ENCODE data around the gene ZNF519.
"Not testable (repeated sequence)": the region's sequence is repeated elsewhere in the genome, so short reads cannot be mapped to it uniquely, and the experiment has no call there.

ZNF519 gene

GRCh38 chr18:14162915-14163314 is 30.7 kb upstream of the ZNF519 start:
- DNase-seq (ENCODE audit: low read depth); H3K4me3 ChIP-seq (ENCODE audit: control insufficient read depth, low read depth, low read length): not testable (repeated sequence)

DNA sequence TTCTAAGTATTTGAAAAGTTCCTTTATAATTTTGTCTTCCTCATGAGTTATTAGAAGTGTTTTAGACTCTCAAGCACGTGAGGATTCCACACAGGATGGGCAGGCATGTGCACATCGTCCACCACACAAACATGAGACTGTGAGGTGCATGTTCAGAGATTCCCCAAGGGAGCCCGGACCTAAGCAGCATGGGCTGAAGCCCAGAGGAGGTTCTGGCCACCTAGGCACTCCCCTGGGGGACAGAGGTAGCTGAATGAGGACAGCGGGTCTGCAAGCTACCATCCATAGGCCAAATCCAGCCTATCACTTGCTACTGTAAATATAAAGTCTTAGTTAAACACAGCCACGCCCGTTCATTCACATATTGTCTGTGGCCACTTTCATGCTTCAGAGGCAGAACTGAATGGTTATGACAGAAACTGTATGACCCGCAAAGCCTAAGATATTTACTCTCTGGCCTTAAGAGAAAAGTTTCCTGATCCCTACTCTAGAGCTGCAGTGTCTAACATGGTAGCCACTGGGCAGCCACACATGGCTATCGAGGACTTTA is 19.4 kb upstream of the ZNF519 start:
- not testable (repeated sequence) for DNase-seq (ENCODE audit: low read depth); H3K4me3 ChIP-seq (ENCODE audit: control insufficient read depth, low read depth, low read length)

DNA sequence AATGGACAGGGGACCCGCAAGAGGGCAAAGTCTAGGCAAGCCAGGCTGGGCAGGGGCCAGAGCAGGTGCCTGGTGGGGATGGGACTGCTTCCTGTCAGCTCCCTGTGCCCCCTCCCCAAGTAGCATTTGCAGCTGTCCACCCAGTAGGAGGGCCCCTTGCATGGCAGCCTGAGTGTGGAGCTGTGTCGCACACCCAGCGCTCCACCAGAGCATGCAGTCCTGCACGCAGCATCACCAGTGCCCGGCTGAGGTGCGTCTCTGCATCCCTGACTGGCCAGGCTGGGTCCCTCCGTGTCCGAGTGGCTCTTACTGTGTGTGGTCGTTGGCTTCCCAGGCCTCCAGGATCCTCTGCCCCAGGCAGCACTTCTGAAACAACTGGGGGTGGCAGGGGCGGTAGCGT is 18.5 kb upstream of the ZNF519 start:
- H3K4me3 ChIP-seq (ENCODE audit: control insufficient read depth, low read depth, low read length); DNase-seq (ENCODE audit: low read depth): not testable (repeated sequence)

- H3K4me3 ChIP-seq (ENCODE audit: control insufficient read depth, low read depth, low read length); DNase-seq (ENCODE audit: low read depth): not testable (repeated sequence)
Measured at GRCh38 chr18:14149916-14150420, 17.7 kb upstream of the ZNF519 start.

DNA sequence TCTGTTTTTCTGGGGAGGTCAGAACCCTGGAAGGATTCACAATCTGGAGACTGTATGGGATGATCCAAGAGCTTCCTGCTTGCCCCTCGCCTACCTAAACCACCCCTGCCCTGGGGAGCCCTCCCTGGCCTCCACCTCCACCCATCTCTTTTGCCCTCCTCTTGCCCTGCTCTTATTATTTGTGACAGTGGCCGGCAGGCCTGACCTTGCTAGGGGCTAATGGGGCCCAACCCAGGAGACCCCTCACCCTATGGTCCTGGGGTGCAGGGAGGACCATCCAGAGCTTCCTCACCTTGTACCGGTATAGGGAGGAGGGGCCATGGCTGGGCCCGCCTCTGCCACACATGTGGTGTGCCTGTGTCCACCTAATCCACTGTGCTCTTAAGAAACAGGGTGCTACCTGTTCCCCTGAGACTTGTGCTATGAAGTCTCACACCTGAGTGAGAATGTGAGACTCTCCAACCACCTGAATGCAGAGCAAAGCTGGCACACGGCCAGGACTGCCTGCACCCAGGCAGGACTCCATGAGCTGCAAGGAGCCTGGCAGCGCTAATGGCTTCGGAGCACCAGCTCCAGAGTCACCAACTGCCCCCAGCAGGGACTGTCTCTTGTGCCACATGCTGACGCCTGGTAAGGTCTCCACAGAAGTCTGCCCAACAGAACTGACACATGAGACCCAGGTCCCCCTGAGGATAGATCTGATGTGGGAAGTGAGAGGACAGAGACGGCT is 17.1 kb upstream of the ZNF519 start:
- not testable (repeated sequence) for H3K4me3 ChIP-seq (ENCODE audit: control insufficient read depth, low read depth, low read length); DNase-seq (ENCODE audit: low read depth)

GRCh38 chr18:14147935-14148865 is 16.0 kb upstream of the ZNF519 start:
- H3K4me3 ChIP-seq (ENCODE audit: control insufficient read depth, low read depth, low read length); DNase-seq (ENCODE audit: low read depth): not testable (repeated sequence)

DNA sequence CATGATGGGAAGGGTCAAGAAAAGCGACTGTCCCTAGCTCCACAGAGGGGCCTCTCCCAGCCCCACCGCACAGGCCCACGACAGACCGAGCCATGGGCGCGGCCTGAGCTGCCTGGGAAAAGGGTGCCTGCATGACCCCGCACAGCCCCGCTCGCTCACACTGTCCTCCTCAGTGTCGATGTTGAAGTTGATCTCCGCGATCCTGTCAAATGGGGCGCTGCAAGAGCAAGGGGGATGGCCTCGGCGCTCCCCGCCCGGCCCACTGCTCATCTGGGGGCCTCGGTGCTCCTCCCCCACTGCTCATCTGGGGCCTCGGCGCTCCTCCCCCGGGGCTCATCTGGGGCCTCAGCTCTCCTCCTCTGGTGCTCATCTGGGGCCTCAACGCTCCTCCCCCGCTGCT is 14.5 kb upstream of the ZNF519 start:
- not testable (repeated sequence) for H3K4me3 ChIP-seq (ENCODE audit: control insufficient read depth, low read depth, low read length); DNase-seq (ENCODE audit: low read depth)

DNA sequence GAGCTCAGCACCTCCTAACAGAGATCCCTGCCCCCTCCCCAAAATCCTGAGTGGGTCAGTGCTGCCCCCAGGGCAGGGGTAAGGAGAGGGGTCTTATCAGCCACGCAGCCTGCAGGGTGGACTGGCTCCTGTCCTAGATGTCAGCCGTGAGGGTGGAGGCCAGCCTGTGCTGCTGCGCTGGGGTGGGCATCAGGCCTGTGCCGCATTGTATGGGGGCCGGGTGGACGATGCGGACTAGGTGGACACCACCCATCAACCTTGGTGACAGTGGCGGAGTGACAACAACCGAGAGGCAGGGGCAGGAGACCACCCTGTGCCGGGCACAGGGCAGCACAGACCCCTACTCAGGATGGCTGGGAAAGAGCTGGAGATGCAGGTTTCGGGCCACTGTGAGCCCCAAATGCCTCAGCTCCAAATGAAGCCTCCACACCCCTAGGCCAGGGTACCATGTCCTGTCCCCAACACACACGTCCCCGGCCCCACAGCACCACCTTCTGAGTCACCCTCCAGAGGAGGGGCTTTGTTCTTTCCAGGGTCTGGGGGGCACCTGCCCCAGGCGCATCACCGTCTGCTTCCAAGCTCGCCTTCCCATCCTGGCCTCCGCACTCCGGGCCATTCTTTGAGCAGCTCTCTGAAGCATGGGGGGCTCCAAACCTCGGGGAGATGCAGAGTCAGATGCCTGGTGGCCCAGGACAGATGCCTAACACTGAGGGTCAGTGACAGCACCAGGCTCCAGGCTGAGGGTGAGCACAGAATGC is 13.5 kb upstream of the ZNF519 start:
- not testable (repeated sequence) for H3K4me3 ChIP-seq (ENCODE audit: control insufficient read depth, low read depth, low read length); DNase-seq (ENCODE audit: low read depth)

DNA sequence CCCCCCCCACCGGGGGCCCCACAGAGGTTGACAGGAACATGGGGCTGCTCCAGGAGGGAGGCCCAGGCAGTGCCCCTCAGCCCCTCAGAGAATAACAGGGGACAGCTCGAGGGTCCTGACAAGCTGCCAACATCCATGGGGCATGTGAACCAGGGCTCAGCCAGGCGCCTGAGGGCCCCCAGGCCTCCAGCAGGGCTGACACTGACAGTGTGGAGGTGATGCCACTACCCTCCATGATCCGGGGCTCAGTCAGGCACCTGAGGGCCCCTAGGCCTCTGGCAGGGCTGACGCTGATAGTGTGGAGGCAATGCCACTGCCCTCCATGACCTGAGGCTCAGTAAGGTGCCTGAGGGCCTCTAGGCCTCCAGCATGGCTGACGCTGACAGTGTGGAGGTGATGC is 12.8 kb upstream of the ZNF519 start:
- not testable (repeated sequence) for DNase-seq (ENCODE audit: low read depth); H3K4me3 ChIP-seq (ENCODE audit: control insufficient read depth, low read depth, low read length)

- no peak overlapping the region for H3K4me3 ChIP-seq (ENCODE audit: control insufficient read depth, low read depth, low read length)
- no peak for DNase-seq (ENCODE audit: low read depth)
- TF ChIP-seq, protein P1, sequence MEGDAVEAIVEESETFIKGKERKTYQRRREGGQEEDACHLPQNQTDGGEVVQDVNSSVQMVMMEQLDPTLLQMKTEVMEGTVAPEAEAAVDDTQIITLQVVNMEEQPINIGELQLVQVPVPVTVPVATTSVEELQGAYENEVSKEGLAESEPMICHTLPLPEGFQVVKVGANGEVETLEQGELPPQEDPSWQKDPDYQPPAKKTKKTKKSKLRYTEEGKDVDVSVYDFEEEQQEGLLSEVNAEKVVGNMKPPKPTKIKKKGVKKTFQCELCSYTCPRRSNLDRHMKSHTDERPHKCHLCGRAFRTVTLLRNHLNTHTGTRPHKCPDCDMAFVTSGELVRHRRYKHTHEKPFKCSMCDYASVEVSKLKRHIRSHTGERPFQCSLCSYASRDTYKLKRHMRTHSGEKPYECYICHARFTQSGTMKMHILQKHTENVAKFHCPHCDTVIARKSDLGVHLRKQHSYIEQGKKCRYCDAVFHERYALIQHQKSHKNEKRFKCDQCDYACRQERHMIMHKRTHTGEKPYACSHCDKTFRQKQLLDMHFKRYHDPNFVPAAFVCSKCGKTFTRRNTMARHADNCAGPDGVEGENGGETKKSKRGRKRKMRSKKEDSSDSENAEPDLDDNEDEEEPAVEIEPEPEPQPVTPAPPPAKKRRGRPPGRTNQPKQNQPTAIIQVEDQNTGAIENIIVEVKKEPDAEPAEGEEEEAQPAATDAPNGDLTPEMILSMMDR (conservative IDR thresholded peaks at IDR 0.05; ENCODE audit: control insufficient read depth, insufficient read depth, low read depth, low read length): no peak
Measured at GRCh38 chr18:14144628-14144895, 12.3 kb upstream of the ZNF519 start.

- not testable (repeated sequence) for DNase-seq (ENCODE audit: low read depth); H3K4me3 ChIP-seq (ENCODE audit: control insufficient read depth, low read depth, low read length)
Measured at GRCh38 chr18:14143871-14144627, 11.8 kb upstream of the ZNF519 start.

DNA sequence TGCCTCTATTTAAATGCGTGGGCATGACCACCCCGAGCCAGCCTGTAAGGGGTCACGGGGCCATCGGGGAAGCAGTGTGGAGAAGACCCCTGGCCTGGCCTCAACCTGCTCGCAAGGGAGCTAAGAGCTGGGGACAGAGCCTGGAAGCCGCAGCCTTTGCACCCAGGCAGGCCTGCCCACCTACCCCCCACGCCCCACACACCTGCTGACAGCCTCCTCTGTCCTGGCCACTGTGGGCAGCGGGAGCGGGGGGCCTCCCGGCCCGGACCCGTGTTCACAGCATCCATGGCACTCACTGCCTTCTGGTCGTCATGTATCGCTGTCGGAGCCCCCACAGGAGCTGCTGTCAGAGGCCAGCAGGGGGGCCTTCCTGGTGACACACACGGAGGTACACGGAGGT is 11.2 kb upstream of the ZNF519 start:
- DNase-seq (ENCODE audit: low read depth); H3K4me3 ChIP-seq (ENCODE audit: control insufficient read depth, low read depth, low read length): not testable (repeated sequence)

GRCh38 chr18:14142177-14142576 is 9.9 kb upstream of the ZNF519 start:
- not testable (repeated sequence) for H3K4me3 ChIP-seq (ENCODE audit: control insufficient read depth, low read depth, low read length); DNase-seq (ENCODE audit: low read depth)

GRCh38 chr18:14139583-14139982 is 7.3 kb upstream of the ZNF519 start:
- not testable (repeated sequence) for H3K4me3 ChIP-seq (ENCODE audit: control insufficient read depth, low read depth, low read length); DNase-seq (ENCODE audit: low read depth)

DNA sequence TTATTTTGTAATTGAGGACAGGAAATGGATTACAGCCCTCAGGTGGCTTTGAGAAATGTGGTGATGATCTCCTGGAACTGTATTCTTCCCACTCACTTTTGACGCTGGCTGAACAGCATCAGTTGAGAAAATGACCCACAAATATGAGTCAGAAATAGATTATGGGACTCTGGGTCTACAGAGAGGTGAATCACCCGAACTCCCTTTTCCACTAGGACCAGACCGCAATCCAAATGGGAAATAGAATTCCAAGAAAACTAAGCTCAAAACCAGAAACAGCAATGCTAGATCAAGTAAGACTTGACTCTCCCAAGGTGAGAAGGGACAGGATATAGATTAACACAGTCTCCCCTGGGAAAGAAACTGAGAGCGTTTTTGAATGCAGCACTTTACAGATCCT is 5.7 kb upstream of the ZNF519 start:
- not testable (repeated sequence) for H3K4me3 ChIP-seq (ENCODE audit: control insufficient read depth, low read depth, low read length)
- DNase-seq (ENCODE audit: low read depth): peak; percentile 31

DNA sequence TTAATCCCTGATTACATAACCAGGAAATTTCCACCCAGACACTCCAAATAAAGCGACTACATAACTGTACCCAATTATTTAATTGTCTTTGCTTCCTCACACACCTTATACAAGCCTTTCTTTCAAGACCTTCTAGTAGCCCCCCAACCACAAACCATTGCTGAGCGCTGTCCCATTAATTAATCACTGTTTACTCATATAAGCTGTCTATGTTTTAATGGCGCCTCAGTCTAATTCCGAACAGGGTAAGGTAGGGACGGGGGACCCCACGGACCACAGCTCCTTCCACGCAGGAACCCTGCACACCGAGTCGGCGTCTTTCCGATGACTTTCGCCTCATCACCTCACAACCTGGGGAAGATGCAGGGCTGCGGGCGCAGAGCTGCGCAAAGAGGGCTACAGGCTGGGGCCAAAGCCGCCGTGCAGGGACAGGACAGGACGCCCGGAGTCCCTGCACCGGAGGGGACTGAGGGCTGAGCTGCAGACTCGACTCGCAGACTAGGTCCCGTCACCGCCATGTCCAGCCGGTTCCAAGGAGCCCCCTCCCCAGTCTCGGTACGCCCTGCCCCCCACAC is 452 bp downstream of the ZNF519 start:
- peak overlapping the region; percentile 71 for H3K4me3 ChIP-seq (ENCODE audit: control insufficient read depth, low read depth, low read length)
- not testable (repeated sequence) for DNase-seq (ENCODE audit: low read depth)

Data from fibroblast of mammary gland (primary cell).